ENCODE data around the gene ELOF1. TPM values are rescaled to one million over a fixed set of nuclear protein-coding genes. Genes with fewer than 3 reads are reported as not detected.

ELOF1 gene
- total and polyA plus RNA-seq, 7 experiments from 2014 or later, result 34.0 to 95.5 (median 48.4) TPM

DNA sequence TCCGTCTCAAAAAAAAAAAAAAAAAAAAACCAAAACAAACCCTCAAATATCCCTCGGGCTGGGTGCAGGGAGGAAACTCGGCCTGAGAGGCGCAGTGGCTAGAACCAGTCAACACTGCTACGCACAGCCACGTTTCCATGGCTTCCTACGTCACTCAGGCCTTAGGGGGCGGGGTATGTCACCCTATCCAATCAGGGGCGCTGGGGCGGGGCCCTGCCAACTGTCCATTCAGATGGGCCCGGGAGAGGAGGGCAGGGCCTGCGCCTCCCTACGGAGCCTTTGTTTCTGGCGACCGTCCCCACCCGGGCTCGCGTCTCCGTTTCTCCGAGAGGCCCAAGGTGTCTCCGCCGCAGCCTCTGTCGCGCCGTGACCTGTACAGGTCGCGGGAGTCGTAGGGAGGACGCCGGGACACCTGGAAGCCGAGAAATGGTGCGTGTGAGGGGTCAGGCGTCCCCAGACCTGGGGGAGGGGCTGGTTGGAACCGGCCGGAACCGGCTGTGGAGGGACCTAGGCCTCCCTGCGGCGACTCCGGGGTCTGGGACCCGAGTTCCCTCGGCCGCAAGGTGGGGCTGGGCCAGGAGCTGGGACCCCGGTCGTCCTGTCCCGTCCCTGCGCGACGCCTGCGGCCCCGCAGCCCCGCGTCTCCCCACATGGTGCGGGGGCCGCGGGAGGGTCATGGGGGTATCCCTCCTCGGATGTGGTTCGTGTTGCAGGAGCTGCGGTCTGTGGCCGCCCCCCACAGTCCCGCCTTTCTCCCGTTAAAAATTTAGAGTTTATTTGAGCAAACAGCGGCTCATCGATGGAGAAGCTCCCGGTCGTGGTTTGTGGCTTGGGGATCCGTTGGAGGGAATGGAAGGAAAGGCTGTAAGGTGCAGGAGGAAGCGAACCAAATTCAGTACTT lies 38.4 kb upstream of the ELOF1 start, which contains the start of gene ZNF627:
ZNF627 (plus strand) TSS at position 282 of the 901 bp plus-strand sequence; CDS start at position 427, 145 bp downstream.
- H3K36me3 Mint-ChIP-seq, result peaks cover 0 to 24% (median 6%) of the 10 kb centered on the region in 5 donors
- peak within 1 kb of the TSS; percentile 88 for H3K27ac ChIP-seq (ENCODE audit: low read depth, low read length)
- DNase-seq (peak; percentile 87 to 98 (median 96)), ATAC-seq (peak; percentile 100)
- peaks cover 0 to 6% (median 0%) of the 10 kb centered on the region in 3 experiments for H3K36me3 ChIP-seq (ENCODE audit: control insufficient read depth in 2 of 3, insufficient read depth in 3 of 3, low read length in 3 of 3)
- ChIA-PET POLR2A (interaction anchor here (0.6 to 1.5 kb wide), 4 partner anchors 10 to 460 kb away, joined by 3 to 4 read pairs (median 3); partner anchors contain the start of gene ELOF1), CTCF (interaction anchor here (0.6 kb wide), 2 partner anchors 12 to 288 kb away, joined by 3 to 5 read pairs; no protein-coding TSS in a partner anchor)
- H3K27me3 Mint-ChIP-seq, result no peaks in the 10 kb centered on the region
- peak within 1 kb of the TSS; percentile 85 for H3K4me3 ChIP-seq (ENCODE audit: low read length)
- intact Hi-C loops (cut with micrococcal nuclease), result loop anchor here (1.0 to 2.0 kb wide), 5 partner anchors 39 to 216 kb away; partner anchors contain the start of genes ZNF653 (in 2 of the 2), ELOF1 (in 1 of the 2), ODAD3 (in 1 of the 2) and PRKCSH (in 1 of the 2)
- no peaks in the 10 kb centered on the region for H3K9me3 ChIP-seq (ENCODE audit: control insufficient read depth in 2 of 3, low read length in 3 of 3)
- H3K9me3 Mint-ChIP-seq, result peaks cover 0 to 6% (median 0%) of the 10 kb centered on the region in 11 donors
- peak within 1 kb of the TSS; percentile 68 to 95 (median 91) for H3K27ac Mint-ChIP-seq
- no peaks in the 10 kb centered on the region for H3K27me3 ChIP-seq (ENCODE audit: control insufficient read depth in 2 of 2, insufficient read depth in 2 of 2, low read length in 2 of 2)
- H3K4me1 ChIP-seq (ENCODE audit: control insufficient read depth in 2 of 2, insufficient read depth in 2 of 2, low read length in 2 of 2), result peaks cover 3 to 14% of the 10 kb centered on the region in 2 donors
- H3K4me1 Mint-ChIP-seq, result peaks cover 18 to 43% (median 27%) of the 10 kb centered on the region in 7 donors
- peak within 1 kb of the TSS; percentile 87 to 96 (median 92) for H3K4me3 Mint-ChIP-seq

DNA sequence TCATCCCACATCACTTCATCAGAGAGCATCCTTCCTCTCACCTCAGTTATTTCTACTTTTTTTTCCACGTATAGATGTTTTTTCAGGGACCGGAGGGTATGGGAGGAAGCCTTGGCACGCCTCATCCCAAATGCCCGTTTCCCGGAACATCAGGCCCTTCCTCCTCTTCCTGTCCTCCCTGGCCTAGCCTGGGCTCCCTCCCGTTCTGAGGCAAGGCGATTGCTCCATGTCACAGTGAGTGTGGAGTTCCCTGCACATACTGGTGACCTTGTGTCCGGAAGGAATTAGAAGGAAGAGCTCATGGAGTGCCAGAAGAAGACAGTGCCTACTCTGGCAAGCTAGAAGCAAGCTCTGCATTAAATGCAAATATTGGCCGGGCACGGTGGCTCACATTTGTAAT lies 37.1 kb upstream of the ELOF1 start:
- peaks cover 18 to 34% (median 22%) of the 10 kb centered on the region in 7 donors for H3K4me1 Mint-ChIP-seq
- no peaks in the 10 kb centered on the region for H3K9me3 Mint-ChIP-seq
- Histone ChIP-seq H3K4me3 (ENCODE audit: low read length) (no peak overlapping the region), H3K36me3 (ENCODE audit: control insufficient read depth in 2 of 3, insufficient read depth in 3 of 3, low read length in 3 of 3) (peaks cover 0 to 6% (median 0%) of the 10 kb centered on the region in 3 experiments), H3K9me3 (ENCODE audit: control insufficient read depth in 2 of 3, low read length in 3 of 3) (no peaks in the 10 kb centered on the region), H3K27ac (ENCODE audit: low read depth, low read length) (peak overlapping the region; percentile 88), H3K4me1 (ENCODE audit: control insufficient read depth in 2 of 2, insufficient read depth in 2 of 2, low read length in 2 of 2) (peaks cover 3 to 14% of the 10 kb centered on the region in 2 donors), H3K27me3 (ENCODE audit: control insufficient read depth in 2 of 2, insufficient read depth in 2 of 2, low read length in 2 of 2) (no peaks in the 10 kb centered on the region)
- peaks cover 0 to 16% (median 0%) of the 10 kb centered on the region in 5 donors for H3K36me3 Mint-ChIP-seq
- CTCF ChIA-PET, result no interaction called here
- H3K4me3 Mint-ChIP-seq, result peak overlapping the region; percentile 87 to 96 (median 92)
- no peak for ATAC-seq
- POLR2A ChIA-PET, result no interaction called here
- H3K27ac Mint-ChIP-seq, result peak overlapping the region in 7 of 9 donors; percentile 79 to 94 (median 86)
- H3K27me3 Mint-ChIP-seq, result no peaks in the 10 kb centered on the region
- intact Hi-C loops (cut with micrococcal nuclease), result loop anchor here in 1 of 2 donors (2.0 kb wide), 2 partner anchors 37 to 143 kb away; partner anchors contain the start of genes ELOF1 and ZNF823
- DNase-seq, result no peak

DNA sequence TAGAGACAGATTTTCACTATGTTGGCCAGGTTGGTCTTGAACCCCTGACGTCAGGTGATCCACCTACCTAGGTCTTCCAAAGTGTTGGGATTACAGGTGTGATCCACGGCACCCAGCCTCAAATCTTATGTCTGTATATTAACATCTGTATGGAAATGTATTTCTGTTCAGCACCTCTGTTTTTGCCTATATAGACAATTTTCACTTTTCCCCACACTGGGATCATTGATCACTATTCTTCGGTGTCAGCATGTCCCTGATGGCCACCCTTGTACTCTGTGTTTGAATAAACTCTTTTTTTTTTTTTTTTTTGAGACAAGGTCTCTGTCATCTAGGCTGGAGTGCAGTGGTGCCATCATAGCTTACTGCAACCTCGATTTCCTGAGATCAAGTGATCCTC lies 35.1 kb upstream of the ELOF1 start:
- no peak overlapping the region for H3K27ac ChIP-seq (ENCODE audit: low read depth, low read length)
- Mint-ChIP-seq H3K27ac (peak overlapping the region in 1 of 9 donors; percentile 38), H3K4me3 (no peak overlapping the region), H3K9me3 (no peaks in the 10 kb centered on the region), H3K27me3 (no peaks in the 10 kb centered on the region), H3K4me1 (peaks cover 11 to 18% (median 14%) of the 10 kb centered on the region in 7 donors), H3K36me3 (peaks cover 0 to 5% (median 0%) of the 10 kb centered on the region in 5 donors)
- peaks cover 0 to 6% (median 0%) of the 10 kb centered on the region in 3 experiments for H3K36me3 ChIP-seq (ENCODE audit: control insufficient read depth in 2 of 3, insufficient read depth in 3 of 3, low read length in 3 of 3)
- intact Hi-C loops (cut with micrococcal nuclease), result no loop called here
- ATAC-seq, result no peak
- no peaks in the 10 kb centered on the region for H3K27me3 ChIP-seq (ENCODE audit: control insufficient read depth in 2 of 2, insufficient read depth in 2 of 2, low read length in 2 of 2)
- no peak overlapping the region for H3K4me3 ChIP-seq (ENCODE audit: low read length)
- H3K9me3 ChIP-seq (ENCODE audit: control insufficient read depth in 2 of 3, low read length in 3 of 3), result no peaks in the 10 kb centered on the region
- peaks cover 3 to 14% of the 10 kb centered on the region in 2 donors for H3K4me1 ChIP-seq (ENCODE audit: control insufficient read depth in 2 of 2, insufficient read depth in 2 of 2, low read length in 2 of 2)
- no peak for DNase-seq
- ChIA-PET POLR2A (interaction anchor here (0.6 kb wide), 2 partner anchors 554 to 1937 kb away, joined by 3 to 5 read pairs; no protein-coding TSS in a partner anchor), CTCF (interaction anchor here (0.7 to 1.2 kb wide), 3 partner anchors 67 to 217 kb away, joined by 3 to 4 read pairs (median 3); no protein-coding TSS in a partner anchor)

- H3K4me3 Mint-ChIP-seq, result no peak overlapping the region
Measured at GRCh38 chr19:11587975-11588631, 29.1 kb upstream of the ELOF1 start.

DNA sequence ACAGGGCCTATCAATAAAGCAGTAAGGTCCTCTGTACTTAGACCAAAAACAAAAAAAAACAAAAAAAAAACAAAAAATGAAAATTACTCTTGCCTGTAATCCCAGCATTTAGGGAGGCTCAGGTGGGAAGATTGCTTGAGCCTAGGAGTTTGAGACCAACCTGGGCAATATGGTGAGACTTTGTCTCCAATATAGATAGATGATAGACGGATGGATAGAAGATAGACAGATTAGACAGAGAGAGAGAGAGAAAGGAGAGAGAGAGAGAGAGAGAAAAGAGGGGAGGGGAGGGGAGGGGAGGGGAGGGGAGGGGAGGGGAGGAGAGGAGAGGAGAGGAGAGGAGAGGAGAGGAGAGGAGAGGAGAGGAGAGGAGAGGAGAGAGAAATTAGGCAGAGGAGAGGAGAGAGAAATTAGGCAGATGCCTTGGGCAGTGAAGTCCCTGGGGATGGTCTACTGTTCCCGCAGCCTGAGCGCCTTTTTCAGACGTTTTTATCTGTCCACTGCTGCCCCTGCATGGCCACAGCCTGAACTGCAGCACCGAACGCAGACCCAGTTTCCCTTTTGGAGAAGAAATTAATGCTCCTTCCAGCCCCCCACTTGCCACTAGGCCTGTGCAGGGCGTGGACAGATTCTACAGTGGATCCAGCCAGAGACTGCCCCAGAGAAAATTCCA lies 28.4 kb upstream of the ELOF1 start:
- Mint-ChIP-seq H3K27me3 (no peaks in the 10 kb centered on the region), H3K4me3 (no peak overlapping the region), H3K36me3 (no peaks in the 10 kb centered on the region), H3K9me3 (no peaks in the 10 kb centered on the region), H3K27ac (peak overlapping the region in 1 of 9 donors; percentile 36), H3K4me1 (peaks cover 0 to 16% (median 7%) of the 10 kb centered on the region in 7 donors)
- intact Hi-C loops (cut with micrococcal nuclease), result loop anchor here (1.0 to 5.0 kb wide), 10 partner anchors 27 to 449 kb away; partner anchors contain the start of genes ECSIT (in 1 of the 2), EPOR (in 1 of the 2) and ZNF653 (in 1 of the 2)
- ATAC-seq (peak; percentile 95), DNase-seq (peak; percentile 58 to 80 (median 66))
- no peak overlapping the region for H3K4me3 ChIP-seq (ENCODE audit: low read length)
- H3K36me3 ChIP-seq (ENCODE audit: control insufficient read depth in 2 of 3, insufficient read depth in 3 of 3, low read length in 3 of 3), result no peaks in the 10 kb centered on the region
- H3K9me3 ChIP-seq (ENCODE audit: control insufficient read depth in 2 of 3, low read length in 3 of 3), result no peaks in the 10 kb centered on the region
- H3K27ac ChIP-seq (ENCODE audit: low read depth, low read length), result no peak overlapping the region
- ChIA-PET CTCF (interaction anchor here (1.2 to 1.4 kb wide), 3 partner anchors 9 to 207 kb away, joined by 3 to 4 read pairs (median 3); no protein-coding TSS in a partner anchor), POLR2A (interaction anchor here (0.6 kb wide), 1 partner anchor 9 kb away, joined by 3 read pairs; no protein-coding TSS in a partner anchor)
- no peaks in the 10 kb centered on the region for H3K4me1 ChIP-seq (ENCODE audit: control insufficient read depth in 2 of 2, insufficient read depth in 2 of 2, low read length in 2 of 2)
- no peaks in the 10 kb centered on the region for H3K27me3 ChIP-seq (ENCODE audit: control insufficient read depth in 2 of 2, insufficient read depth in 2 of 2, low read length in 2 of 2)

More at GRCh38 chr19:11587975-11588631, 29.1 kb upstream of the ELOF1 start:
- Mint-ChIP-seq H3K9me3 (no peaks in the 10 kb centered on the region), H3K4me1 (peaks cover 0 to 16% (median 7%) of the 10 kb centered on the region in 7 donors), H3K27me3 (no peaks in the 10 kb centered on the region), H3K27ac (peak overlapping the region in 1 of 9 donors; percentile 36), H3K36me3 (no peaks in the 10 kb centered on the region)
- Histone ChIP-seq H3K27ac (ENCODE audit: low read depth, low read length) (no peak overlapping the region), H3K27me3 (ENCODE audit: control insufficient read depth in 2 of 2, insufficient read depth in 2 of 2, low read length in 2 of 2) (no peaks in the 10 kb centered on the region), H3K4me3 (ENCODE audit: low read length) (no peak overlapping the region), H3K36me3 (ENCODE audit: control insufficient read depth in 2 of 3, insufficient read depth in 3 of 3, low read length in 3 of 3) (no peaks in the 10 kb centered on the region), H3K9me3 (ENCODE audit: control insufficient read depth in 2 of 3, low read length in 3 of 3) (no peaks in the 10 kb centered on the region), H3K4me1 (ENCODE audit: control insufficient read depth in 2 of 2, insufficient read depth in 2 of 2, low read length in 2 of 2) (no peaks in the 10 kb centered on the region)
- DNase-seq, result peak in 1 of 9 donors; percentile 15
- ChIA-PET POLR2A (interaction anchor here (0.6 kb wide), 1 partner anchor 54 kb away, joined by 4 read pairs; no protein-coding TSS in a partner anchor), CTCF (interaction anchor here (1.2 to 1.5 kb wide), 4 partner anchors 9 to 207 kb away, joined by 3 to 5 read pairs (median 4); no protein-coding TSS in a partner anchor)
- intact Hi-C loops (cut with micrococcal nuclease), result loop anchor here (1.0 to 5.0 kb wide), 10 partner anchors 28 to 450 kb away; partner anchors contain the start of genes ECSIT (in 1 of the 2), EPOR (in 1 of the 2) and ZNF653 (in 1 of the 2)
- ATAC-seq, result no peak
